RWPE2 (cell line): Measurements from ENCODE around the gene PSMB7.

Experiments
- ATAC-seq: fragments of 200-7000 bp; cut with Tn5 transposase; 3 replicates; pipeline ENCODE4 v1.9.1; 2021; ENCODE audit warnings: low read depth
- DNase-seq: peaks from one replicate; pipeline ENCODE4 v3.0.0-alpha.2; 2020; ENCODE audit warnings: low spot score
- H3K27ac ChIP-seq: fragments of 450-650 bp; 2 replicates; pipeline ENCODE4 v1.5.1; 2017; ENCODE audit warnings: mild to moderate bottlenecking; ENCODE audit not compliant: poor library complexity, severe bottlenecking
- H3K27me3 ChIP-seq: fragments of 250-450 bp; sonication (Bioruptor Pico); 2 replicates; pipeline ENCODE4 v1.5.1; 2021; ENCODE audit warnings: mild to moderate bottlenecking, moderate library complexity; ENCODE audit not compliant: insufficient read depth, poor library complexity, severe bottlenecking
- H3K36me3 ChIP-seq: fragments of 250-450 bp; sonication (Bioruptor Pico); 2 replicates; pipeline ENCODE4 v1.5.1; 2020; ENCODE audit warnings: low read depth, mild to moderate bottlenecking, moderate library complexity
- H3K4me1 ChIP-seq: fragments of 250-450 bp; sonication (Bioruptor Pico); 2 replicates; pipeline ENCODE4 v1.5.1; 2021; ENCODE audit warnings: mild to moderate bottlenecking, moderate library complexity; ENCODE audit not compliant: insufficient read depth, poor library complexity, severe bottlenecking
- H3K4me3 ChIP-seq: fragments of 250-450 bp; sonication (Bioruptor Pico); 2 replicates; pipeline ENCODE4 v1.5.1; 2021; ENCODE audit warnings: mild to moderate bottlenecking, moderate library complexity; ENCODE audit not compliant: severe bottlenecking
- H3K9me3 ChIP-seq: fragments of 250-450 bp; sonication (Bioruptor Pico); 2 replicates; pipeline ENCODE4 v1.5.1; 2021; ENCODE audit warnings: mild to moderate bottlenecking, moderate library complexity; ENCODE audit not compliant: severe bottlenecking
- TF ChIP-seq, protein P1 (sequence below): fragments of 450-650 bp; IDR thresholded peaks from one replicate; pipeline ENCODE4 v1.5.1; 2017; ENCODE audit warnings: mild to moderate bottlenecking, moderate library complexity; ENCODE audit not compliant: poor library complexity, severe bottlenecking

PSMB7 gene

DNA sequence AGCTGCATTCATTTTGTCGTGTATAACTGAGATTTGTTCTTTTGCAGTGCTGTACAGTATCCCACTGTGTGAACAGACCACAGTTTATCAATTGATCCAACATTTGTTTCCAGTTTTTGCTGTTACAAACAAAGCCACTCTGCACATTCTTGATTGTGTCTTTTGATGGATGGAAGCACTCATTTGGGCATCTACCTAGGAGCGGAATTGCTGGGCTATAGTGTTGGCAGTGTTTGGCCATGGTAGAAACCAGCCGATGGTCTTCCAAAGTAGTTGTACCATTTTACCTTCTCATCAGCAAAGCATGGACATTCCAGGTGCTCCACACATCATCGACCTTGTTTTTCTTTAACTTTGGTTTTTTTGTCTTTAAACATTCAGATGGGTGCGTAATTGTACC, 77.7 kb downstream of the PSMB7 start:
- H3K27me3 ChIP-seq, result no peaks in the 10 kb centered on the region
- ATAC-seq, result no peak
- no peak overlapping the region for H3K4me3 ChIP-seq

DNA sequence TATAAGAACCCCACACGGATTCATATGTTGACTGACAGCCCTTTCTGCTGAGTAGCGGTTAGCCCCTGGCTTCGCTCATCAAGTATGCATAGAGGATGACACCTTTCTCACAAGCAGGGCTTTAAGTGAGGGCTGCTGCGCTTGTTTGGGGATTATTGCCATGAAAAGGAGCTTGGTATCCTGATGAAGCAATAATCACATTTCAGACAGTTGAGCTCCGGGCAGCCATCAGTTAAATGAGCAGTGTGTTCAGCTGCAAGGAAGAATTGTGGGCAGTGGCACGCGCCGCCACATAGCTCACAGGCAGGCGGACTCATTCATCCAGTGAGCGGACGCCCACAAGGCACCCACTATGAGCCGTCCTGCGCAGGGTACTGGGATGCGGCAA, 79.9 kb downstream of the PSMB7 start:
- TF ChIP-seq, protein P1, sequence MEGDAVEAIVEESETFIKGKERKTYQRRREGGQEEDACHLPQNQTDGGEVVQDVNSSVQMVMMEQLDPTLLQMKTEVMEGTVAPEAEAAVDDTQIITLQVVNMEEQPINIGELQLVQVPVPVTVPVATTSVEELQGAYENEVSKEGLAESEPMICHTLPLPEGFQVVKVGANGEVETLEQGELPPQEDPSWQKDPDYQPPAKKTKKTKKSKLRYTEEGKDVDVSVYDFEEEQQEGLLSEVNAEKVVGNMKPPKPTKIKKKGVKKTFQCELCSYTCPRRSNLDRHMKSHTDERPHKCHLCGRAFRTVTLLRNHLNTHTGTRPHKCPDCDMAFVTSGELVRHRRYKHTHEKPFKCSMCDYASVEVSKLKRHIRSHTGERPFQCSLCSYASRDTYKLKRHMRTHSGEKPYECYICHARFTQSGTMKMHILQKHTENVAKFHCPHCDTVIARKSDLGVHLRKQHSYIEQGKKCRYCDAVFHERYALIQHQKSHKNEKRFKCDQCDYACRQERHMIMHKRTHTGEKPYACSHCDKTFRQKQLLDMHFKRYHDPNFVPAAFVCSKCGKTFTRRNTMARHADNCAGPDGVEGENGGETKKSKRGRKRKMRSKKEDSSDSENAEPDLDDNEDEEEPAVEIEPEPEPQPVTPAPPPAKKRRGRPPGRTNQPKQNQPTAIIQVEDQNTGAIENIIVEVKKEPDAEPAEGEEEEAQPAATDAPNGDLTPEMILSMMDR, result no peak
- no peaks in the 10 kb centered on the region for H3K27me3 ChIP-seq
- no peaks in the 10 kb centered on the region for H3K4me1 ChIP-seq
- DNase-seq (no peak), ATAC-seq (no peak)
- no peak overlapping the region for H3K4me3 ChIP-seq
- no peaks in the 10 kb centered on the region for H3K9me3 ChIP-seq
- peaks cover 64% of the 10 kb centered on the region for H3K36me3 ChIP-seq
- H3K27ac ChIP-seq, result no peak overlapping the region

More for the DNA sequence above, 77.7 kb downstream of the PSMB7 start:
- TF ChIP-seq, protein P1, result no peak
- DNase-seq, result no peak
- Histone ChIP-seq H3K27ac (no peak overlapping the region), H3K4me1 (no peaks in the 10 kb centered on the region), H3K36me3 (peaks cover 58% of the 10 kb centered on the region), H3K9me3 (no peaks in the 10 kb centered on the region)

DNA sequence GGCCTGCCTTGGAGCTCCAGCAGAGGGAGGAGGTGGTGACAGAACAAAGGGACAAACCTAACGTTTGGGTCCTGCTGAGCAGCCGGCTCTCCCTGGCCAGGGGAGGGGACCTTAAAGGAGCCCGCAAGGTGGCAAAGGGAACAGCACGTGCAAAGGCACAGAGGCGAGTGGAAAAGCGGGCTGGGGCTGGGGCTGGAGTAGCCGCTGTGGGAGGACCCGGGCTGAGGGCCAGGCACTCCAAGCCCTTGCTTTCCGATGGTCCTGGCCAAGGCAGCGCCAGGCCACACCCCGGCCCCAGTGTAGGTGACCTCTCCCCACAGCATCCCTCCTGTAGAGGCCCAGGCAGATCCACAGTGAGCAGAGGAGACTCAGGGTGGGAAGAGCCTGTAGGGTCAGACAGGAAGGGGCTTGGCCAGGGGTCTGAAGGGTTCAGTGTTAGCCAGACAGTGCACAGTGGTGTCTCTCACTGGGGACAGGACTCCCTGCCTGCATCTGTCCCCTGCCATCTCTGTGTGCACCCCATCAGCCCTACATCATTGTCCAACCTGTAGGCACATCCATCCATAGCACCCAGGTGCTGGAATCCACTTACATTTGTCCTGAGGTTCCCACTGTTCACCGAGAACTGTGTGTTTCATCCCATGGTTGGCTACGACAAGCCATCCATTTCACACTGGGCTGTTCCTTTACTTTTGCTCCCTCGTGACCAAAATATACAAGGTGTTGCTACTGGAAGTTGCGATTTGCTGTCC, 80.5 kb downstream of the PSMB7 start:
- Histone ChIP-seq H3K27me3 (no peaks in the 10 kb centered on the region), H3K27ac (no peak overlapping the region), H3K9me3 (no peaks in the 10 kb centered on the region), H3K4me3 (no peak overlapping the region), H3K4me1 (no peaks in the 10 kb centered on the region), H3K36me3 (peaks cover 64% of the 10 kb centered on the region)
- no peak for DNase-seq
- TF ChIP-seq, protein P1, result no peak
- no peak; the same call in 2 of the 3 replicates for ATAC-seq

DNA sequence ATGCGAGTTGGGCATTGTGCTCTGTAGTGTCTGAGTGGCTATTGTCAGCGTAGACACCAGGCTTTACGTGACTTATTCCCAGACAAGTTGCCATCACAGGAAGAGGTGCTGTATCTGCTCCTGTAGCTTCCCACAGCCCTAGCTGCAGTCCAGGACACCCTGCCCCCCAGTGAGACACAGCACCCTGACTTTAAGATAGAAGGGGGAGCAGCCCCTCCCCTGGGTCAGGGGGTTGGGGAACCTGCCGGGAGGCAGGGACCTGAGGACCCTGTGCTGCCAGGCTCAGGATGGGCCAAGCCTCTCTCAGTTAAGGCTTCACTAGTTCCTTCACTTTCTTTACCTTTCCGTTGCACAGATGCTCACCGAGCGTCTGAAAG, 82.1 kb downstream of the PSMB7 start:
- Histone ChIP-seq H3K4me3 (no peak overlapping the region), H3K36me3 (peaks cover 67% of the 10 kb centered on the region), H3K27me3 (no peaks in the 10 kb centered on the region), H3K4me1 (no peaks in the 10 kb centered on the region), H3K27ac (no peak overlapping the region), H3K9me3 (no peaks in the 10 kb centered on the region)
- DNase-seq, result no peak
- no peak for ATAC-seq
- TF ChIP-seq, protein P1, result no peak
